Measurements from ENCODE around the gene TESK1. TPM values are rescaled to one million over a fixed set of nuclear protein-coding genes. Genes with fewer than 3 reads are reported as not detected.

The TESK1 gene, protein sequence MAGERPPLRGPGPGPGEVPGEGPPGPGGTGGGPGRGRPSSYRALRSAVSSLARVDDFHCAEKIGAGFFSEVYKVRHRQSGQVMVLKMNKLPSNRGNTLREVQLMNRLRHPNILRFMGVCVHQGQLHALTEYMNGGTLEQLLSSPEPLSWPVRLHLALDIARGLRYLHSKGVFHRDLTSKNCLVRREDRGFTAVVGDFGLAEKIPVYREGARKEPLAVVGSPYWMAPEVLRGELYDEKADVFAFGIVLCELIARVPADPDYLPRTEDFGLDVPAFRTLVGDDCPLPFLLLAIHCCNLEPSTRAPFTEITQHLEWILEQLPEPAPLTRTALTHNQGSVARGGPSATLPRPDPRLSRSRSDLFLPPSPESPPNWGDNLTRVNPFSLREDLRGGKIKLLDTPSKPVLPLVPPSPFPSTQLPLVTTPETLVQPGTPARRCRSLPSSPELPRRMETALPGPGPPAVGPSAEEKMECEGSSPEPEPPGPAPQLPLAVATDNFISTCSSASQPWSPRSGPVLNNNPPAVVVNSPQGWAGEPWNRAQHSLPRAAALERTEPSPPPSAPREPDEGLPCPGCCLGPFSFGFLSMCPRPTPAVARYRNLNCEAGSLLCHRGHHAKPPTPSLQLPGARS
- total RNA-seq (ENCODE audit: unreplicated experiment), result 28.7 TPM
- long read RNA-seq, partial matches to known transcripts, result 3 of 3 reads
- long read RNA-seq, other reads (novel, unspliced or antisense), result 0 of 3 reads

DNA sequence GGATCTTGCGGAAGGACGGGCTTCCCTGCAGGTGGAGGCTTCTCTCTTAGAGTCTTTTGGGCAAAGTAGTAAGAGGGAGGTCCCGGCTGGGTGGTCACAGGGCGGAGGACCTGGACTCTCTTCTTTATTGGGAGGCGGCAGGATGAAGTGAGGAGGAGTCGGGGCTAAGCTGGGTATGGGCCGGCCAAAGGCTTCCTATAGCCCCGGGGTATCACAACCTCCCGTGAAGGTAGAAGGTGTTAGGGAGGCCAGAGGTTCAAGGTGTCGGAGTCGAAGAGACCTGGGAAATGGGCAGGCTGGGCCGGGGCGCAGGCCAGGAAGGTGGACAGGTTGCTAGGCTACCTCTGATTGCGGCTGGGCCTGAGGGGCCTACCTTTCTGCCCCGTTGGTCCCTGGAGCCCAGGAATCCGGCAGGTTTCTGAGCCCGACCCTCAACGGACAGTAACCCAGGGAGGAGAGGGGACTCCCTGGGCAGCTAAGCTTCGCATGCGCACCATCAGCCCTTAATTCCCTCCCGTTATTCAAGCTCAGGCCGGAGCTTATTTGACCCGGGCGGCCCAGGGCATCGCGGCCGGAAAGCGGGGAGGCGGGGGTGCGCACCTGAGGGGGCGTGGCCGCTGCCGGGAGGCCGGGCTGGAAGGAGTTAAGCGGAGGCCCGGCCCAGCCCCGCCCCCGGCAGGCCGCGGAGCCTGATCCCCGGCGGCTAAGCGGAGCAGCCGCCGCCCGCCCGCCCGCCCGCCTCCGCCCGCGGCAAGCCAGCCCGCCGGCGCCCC is at the start of gene TESK1:
Gene TESK1 (plus strand): TSS at position 685 of the 773 bp plus-strand sequence. CDS start 358 bp downstream, outside the sequence.
- Mint-ChIP-seq H3K4me3 (ENCODE audit: unreplicated experiment) (peak within 1 kb of the TSS; percentile 99), H3K36me3 (ENCODE audit: unreplicated experiment) (no peaks in the 10 kb centered on the region)

DNA sequence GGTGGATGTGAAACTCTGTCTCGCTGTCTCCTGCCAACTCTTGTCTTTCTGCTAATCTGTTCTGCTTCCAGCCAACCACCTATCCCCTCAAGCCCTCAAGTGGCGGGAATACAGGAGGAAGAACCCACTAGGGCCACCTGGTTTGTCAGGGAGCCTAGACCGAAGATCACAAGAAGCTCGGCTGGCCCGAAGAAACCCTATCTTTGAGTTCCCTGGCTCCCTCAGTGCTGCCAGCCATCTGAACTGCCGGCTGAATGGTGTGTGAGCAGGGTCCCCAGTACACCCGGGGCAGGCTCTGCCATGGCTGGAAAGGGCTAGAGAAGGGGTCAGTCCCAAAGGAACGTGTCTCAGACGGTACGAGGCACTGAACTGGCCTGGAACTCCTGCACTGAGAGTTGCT is 49.2 kb upstream of the TESK1 start:
- TF ChIP-seq, protein P1, sequence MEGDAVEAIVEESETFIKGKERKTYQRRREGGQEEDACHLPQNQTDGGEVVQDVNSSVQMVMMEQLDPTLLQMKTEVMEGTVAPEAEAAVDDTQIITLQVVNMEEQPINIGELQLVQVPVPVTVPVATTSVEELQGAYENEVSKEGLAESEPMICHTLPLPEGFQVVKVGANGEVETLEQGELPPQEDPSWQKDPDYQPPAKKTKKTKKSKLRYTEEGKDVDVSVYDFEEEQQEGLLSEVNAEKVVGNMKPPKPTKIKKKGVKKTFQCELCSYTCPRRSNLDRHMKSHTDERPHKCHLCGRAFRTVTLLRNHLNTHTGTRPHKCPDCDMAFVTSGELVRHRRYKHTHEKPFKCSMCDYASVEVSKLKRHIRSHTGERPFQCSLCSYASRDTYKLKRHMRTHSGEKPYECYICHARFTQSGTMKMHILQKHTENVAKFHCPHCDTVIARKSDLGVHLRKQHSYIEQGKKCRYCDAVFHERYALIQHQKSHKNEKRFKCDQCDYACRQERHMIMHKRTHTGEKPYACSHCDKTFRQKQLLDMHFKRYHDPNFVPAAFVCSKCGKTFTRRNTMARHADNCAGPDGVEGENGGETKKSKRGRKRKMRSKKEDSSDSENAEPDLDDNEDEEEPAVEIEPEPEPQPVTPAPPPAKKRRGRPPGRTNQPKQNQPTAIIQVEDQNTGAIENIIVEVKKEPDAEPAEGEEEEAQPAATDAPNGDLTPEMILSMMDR (IDR thresholded peaks at IDR 0.05; ENCODE audit: partially characterized antibody, unreplicated experiment), result no peak
- peaks cover 6% of the 10 kb centered on the region for H3K36me3 Mint-ChIP-seq (ENCODE audit: unreplicated experiment)
- H3K9me3 Mint-ChIP-seq (ENCODE audit: unreplicated experiment), result no peaks in the 10 kb centered on the region
- H3K27me3 Mint-ChIP-seq (ENCODE audit: unreplicated experiment), result no peaks in the 10 kb centered on the region
- H3K4me1 Mint-ChIP-seq (ENCODE audit: low read depth, unreplicated experiment), result no peaks in the 10 kb centered on the region
- H3K4me3 Mint-ChIP-seq (ENCODE audit: unreplicated experiment), result no peak overlapping the region
- no peak for DNase-seq
- no peak overlapping the region for H3K27ac Mint-ChIP-seq (ENCODE audit: unreplicated experiment)

More for the DNA sequence above, at the start of gene TESK1:
- Mint-ChIP-seq H3K27ac (ENCODE audit: unreplicated experiment) (peak within 1 kb of the TSS; percentile 90), H3K4me1 (ENCODE audit: low read depth, unreplicated experiment) (peaks cover 5% of the 10 kb centered on the region), H3K27me3 (ENCODE audit: unreplicated experiment) (peaks cover 6% of the 10 kb centered on the region), H3K9me3 (ENCODE audit: unreplicated experiment) (peaks cover 10% of the 10 kb centered on the region)
- TF ChIP-seq, protein P1 (IDR thresholded peaks at IDR 0.05; ENCODE audit: partially characterized antibody, unreplicated experiment), result no peak
- peak; percentile 83 for DNase-seq

DNA sequence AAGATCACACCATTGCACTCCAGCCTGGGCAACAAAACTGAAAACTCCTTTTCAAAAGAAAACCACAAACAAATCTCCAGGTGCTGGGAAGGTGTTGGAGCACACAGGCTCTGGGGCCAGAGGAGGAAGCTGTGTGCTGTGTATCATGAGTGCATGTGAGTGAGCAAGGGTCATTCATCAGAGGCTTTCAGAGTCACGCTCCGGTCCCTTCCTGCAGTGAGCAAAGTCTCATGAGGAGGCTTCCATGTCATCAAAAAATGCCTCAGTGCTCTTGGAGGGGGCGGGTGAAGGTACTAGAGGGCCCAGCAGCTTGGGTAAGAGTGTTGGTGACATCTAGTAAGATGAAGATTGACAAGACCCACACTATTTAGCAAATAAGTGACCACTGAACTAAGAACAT is 48.3 kb upstream of the TESK1 start:
- no peak overlapping the region for H3K27ac Mint-ChIP-seq (ENCODE audit: unreplicated experiment)
- peaks cover 2% of the 10 kb centered on the region for H3K9me3 Mint-ChIP-seq (ENCODE audit: unreplicated experiment)
- no peaks in the 10 kb centered on the region for H3K36me3 Mint-ChIP-seq (ENCODE audit: unreplicated experiment)
- H3K4me1 Mint-ChIP-seq (ENCODE audit: low read depth, unreplicated experiment), result no peaks in the 10 kb centered on the region
- H3K4me3 Mint-ChIP-seq (ENCODE audit: unreplicated experiment), result no peak overlapping the region
- DNase-seq, result no peak
- TF ChIP-seq, protein P1 (IDR thresholded peaks at IDR 0.05; ENCODE audit: partially characterized antibody, unreplicated experiment), result no peak
- no peaks in the 10 kb centered on the region for H3K27me3 Mint-ChIP-seq (ENCODE audit: unreplicated experiment)

DNA sequence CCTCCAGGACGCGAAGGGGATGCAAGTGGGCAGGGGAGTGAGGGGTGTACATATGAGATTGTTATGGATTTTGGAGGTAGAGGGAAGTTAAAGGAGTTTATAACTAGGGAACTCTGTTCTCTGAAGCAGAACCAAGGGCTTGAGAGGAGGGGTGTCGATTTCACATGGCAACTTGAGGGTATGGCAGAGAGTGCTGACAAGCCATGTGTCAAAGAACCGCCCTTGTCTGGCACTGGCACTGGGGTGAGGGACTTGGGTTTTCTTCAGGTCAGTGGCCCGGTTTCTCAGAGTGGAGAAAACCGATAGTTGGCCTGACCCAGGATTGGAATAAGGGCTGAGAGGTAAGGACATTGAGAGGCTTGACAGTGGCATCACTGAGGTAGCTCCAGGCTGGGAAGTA is 47.7 kb upstream of the TESK1 start:
- Mint-ChIP-seq H3K36me3 (ENCODE audit: unreplicated experiment) (no peaks in the 10 kb centered on the region), H3K27ac (ENCODE audit: unreplicated experiment) (no peak overlapping the region), H3K27me3 (ENCODE audit: unreplicated experiment) (no peaks in the 10 kb centered on the region), H3K9me3 (ENCODE audit: unreplicated experiment) (peaks cover 2% of the 10 kb centered on the region), H3K4me3 (ENCODE audit: unreplicated experiment) (no peak overlapping the region), H3K4me1 (ENCODE audit: low read depth, unreplicated experiment) (no peaks in the 10 kb centered on the region)
- TF ChIP-seq, protein P1 (IDR thresholded peaks at IDR 0.05; ENCODE audit: partially characterized antibody, unreplicated experiment), result no peak
- no peak for DNase-seq

Data from glutamatergic neuron (in vitro differentiated cells).